CD4-positive, alpha-beta T cell (primary cell): ENCODE results near the gene CFAP73. TPM values are rescaled to one million over a fixed set of nuclear protein-coding genes. Genes with fewer than 3 reads are reported as not detected.

Experiments used
- ATAC-seq: fragments of 200-7000 bp; cut with Tn5 transposase; one replicate; pipeline ENCODE4 v1.10.0; 2022; ENCODE audit warnings: mild to moderate bottlenecking; ENCODE audit not compliant: poor library complexity
- CTCF ChIA-PET: fragments of 350-600 bp; sonication (Branson Sonifier 250); formaldehyde crosslinking; loops from one replicate; lab custom pipeline; 2021; ENCODE audit warnings: antibody characterized with exemption, inconsistent platforms; lab: Charles Lee
- POLR2A ChIA-PET: fragments of 350-600 bp; sonication (Branson Sonifier 250); formaldehyde crosslinking; loops from one replicate; lab custom pipeline; 2021; ENCODE audit warnings: antibody characterized with exemption, inconsistent platforms; lab: Charles Lee
- DNase-seq, 14 experiments: peaks; one replicate each; pipeline ENCODE4 v3.0.0-alpha.2; 2013 to 2020; ENCODE audit warnings: mixed read lengths in 2 of 14
- H3K27ac ChIP-seq, 2 donors: one replicate each; pipeline versions ENCODE4 v1.5.1 to v1.7.0; 2013; ENCODE audit warnings: low read length in 2 of 2, low read depth in 1 of 2, mild to moderate bottlenecking in 1 of 2
- H3K27me3 ChIP-seq, 2 experiments: 1 replicate in 1 of 2; 2 replicates in 1 of 2; pipeline versions ENCODE4 v1.6.1 to v1.7.0; 2013; ENCODE audit warnings: low read length in 2 of 2, control low read depth in 1 of 2, mild to moderate bottlenecking in 1 of 2, moderate library complexity in 1 of 2; ENCODE audit not compliant: insufficient read depth in 2 of 2, control insufficient read depth in 1 of 2
- H3K36me3 ChIP-seq: one replicate; pipeline ENCODE4 v1.6.1; 2013; ENCODE audit warnings: low read length, control low read depth; ENCODE audit not compliant: insufficient read depth
- H3K4me1 ChIP-seq: one replicate; pipeline ENCODE4 v1.6.1; 2013; ENCODE audit warnings: low read length, control low read depth; ENCODE audit not compliant: insufficient read depth
- H3K4me3 ChIP-seq: one replicate; pipeline ENCODE4 v1.5.1; 2013; ENCODE audit warnings: mild to moderate bottlenecking, low read length, moderate library complexity
- H3K9me3 ChIP-seq, 2 experiments: 1 replicate in 1 of 2; 2 replicates in 1 of 2; pipeline versions ENCODE4 v1.6.1 to v1.7.0; 2013; ENCODE audit warnings: low read length in 2 of 2, mild to moderate bottlenecking in 2 of 2, control low read depth in 1 of 2, moderate library complexity in 1 of 2; ENCODE audit not compliant: control insufficient read depth in 1 of 2, insufficient read depth in 1 of 2
- H3K27ac Mint-ChIP-seq: one replicate; pipeline ENCODE4 v1.8.0; 2020; ENCODE audit warnings: mixed read lengths
- H3K27me3 Mint-ChIP-seq: one replicate; pipeline ENCODE4 v1.8.0; 2021; ENCODE audit warnings: mixed read lengths
- H3K36me3 Mint-ChIP-seq: one replicate; pipeline ENCODE4 v1.8.0; 2021; ENCODE audit warnings: low read depth, mixed read lengths
- H3K4me1 Mint-ChIP-seq: one replicate; pipeline ENCODE4 v1.8.0; 2021; ENCODE audit warnings: low read depth, mixed read lengths
- H3K4me3 Mint-ChIP-seq: one replicate; pipeline ENCODE4 v1.8.0; 2020; ENCODE audit warnings: mild to moderate bottlenecking, mixed read lengths
- H3K9me3 Mint-ChIP-seq: one replicate; pipeline ENCODE4 v1.8.0; 2020; ENCODE audit warnings: mixed read lengths
- intact Hi-C, 2 experiments: fragments of 100-400 bp; cut with DNase I in 1 of 2; cut with micrococcal nuclease in 1 of 2; formaldehyde crosslinking; loops; one replicate each; pipeline versions ENCODE4 v1.15.1 to v1.9.0; 2023 to 2025; cut with DNase I, micrococcal nuclease
- total RNA-seq, 174 experiments: library from RNA in 2 of 174; stranded (reverse) in 2 of 174; gene quantifications; one replicate each; pipeline ENCODE4 v1.2.3 and lab custom pipeline; 2021 to 2026
- TF ChIP-seq, protein P1 (sequence below): fragments of 200-600 bp; IDR thresholded peaks from one replicate; pipeline ENCODE4 v1.8.0; 2022; ENCODE audit warnings: antibody characterized with exemption, mild to moderate bottlenecking

Gene CFAP73
- total RNA-seq, 2 experiments from 2014 or later, result 0.92 to 1.2 TPM

- Histone ChIP-seq H3K36me3 (no peaks in the 10 kb centered on the region), H3K27ac (peak overlapping the region in 1 of 2 donors; percentile 61), H3K4me3 (peak overlapping the region; percentile 48), H3K27me3 (no peaks in the 10 kb centered on the region), H3K4me1 (peaks cover 22% of the 10 kb centered on the region), H3K9me3 (no peaks in the 10 kb centered on the region)
- Mint-ChIP-seq H3K4me3 (peak overlapping the region; percentile 92), H3K36me3 (no peaks in the 10 kb centered on the region), H3K27ac (peak overlapping the region; percentile 98), H3K27me3 (no peaks in the 10 kb centered on the region), H3K9me3 (no peaks in the 10 kb centered on the region), H3K4me1 (peaks cover 13% of the 10 kb centered on the region)
- POLR2A ChIA-PET, result no interaction called here
- DNase-seq, result peak; percentile 20 to 79 (median 52)
- intact Hi-C loops, result loop anchor here in 1 of 2 experiments (1.0 to 5.0 kb wide), 2 partner anchors 16 to 36 kb away; no protein-coding TSS in a partner anchor
- TF ChIP-seq, protein P1, sequence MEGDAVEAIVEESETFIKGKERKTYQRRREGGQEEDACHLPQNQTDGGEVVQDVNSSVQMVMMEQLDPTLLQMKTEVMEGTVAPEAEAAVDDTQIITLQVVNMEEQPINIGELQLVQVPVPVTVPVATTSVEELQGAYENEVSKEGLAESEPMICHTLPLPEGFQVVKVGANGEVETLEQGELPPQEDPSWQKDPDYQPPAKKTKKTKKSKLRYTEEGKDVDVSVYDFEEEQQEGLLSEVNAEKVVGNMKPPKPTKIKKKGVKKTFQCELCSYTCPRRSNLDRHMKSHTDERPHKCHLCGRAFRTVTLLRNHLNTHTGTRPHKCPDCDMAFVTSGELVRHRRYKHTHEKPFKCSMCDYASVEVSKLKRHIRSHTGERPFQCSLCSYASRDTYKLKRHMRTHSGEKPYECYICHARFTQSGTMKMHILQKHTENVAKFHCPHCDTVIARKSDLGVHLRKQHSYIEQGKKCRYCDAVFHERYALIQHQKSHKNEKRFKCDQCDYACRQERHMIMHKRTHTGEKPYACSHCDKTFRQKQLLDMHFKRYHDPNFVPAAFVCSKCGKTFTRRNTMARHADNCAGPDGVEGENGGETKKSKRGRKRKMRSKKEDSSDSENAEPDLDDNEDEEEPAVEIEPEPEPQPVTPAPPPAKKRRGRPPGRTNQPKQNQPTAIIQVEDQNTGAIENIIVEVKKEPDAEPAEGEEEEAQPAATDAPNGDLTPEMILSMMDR, result no peak
- ATAC-seq, result peak; percentile 76
- CTCF ChIA-PET, result interaction anchor here (0.7 to 1.9 kb wide), 5 partner anchors 17 to 79 kb away, joined by 3 to 12 read pairs (median 3); no protein-coding TSS in a partner anchor
Observed at GRCh38 chr12:113136128-113136989, 13.2 kb upstream of the CFAP73 start.

- H3K4me3 Mint-ChIP-seq, result peak overlapping the region; percentile 7
- no peaks in the 10 kb centered on the region for H3K27me3 Mint-ChIP-seq
- peak overlapping the region; percentile 98 for H3K27ac Mint-ChIP-seq
- ChIA-PET CTCF (interaction anchor here (0.5 to 1.9 kb wide), 2 partner anchors 16 to 41 kb away, joined by 3 to 12 read pairs; no protein-coding TSS in a partner anchor), POLR2A (no interaction called here)
- Histone ChIP-seq H3K27me3 (no peaks in the 10 kb centered on the region), H3K27ac (no peak overlapping the region), H3K36me3 (no peaks in the 10 kb centered on the region), H3K4me1 (peaks cover 24% of the 10 kb centered on the region), H3K4me3 (no peak overlapping the region), H3K9me3 (no peaks in the 10 kb centered on the region)
- TF ChIP-seq, protein P1, result no peak
- H3K4me1 Mint-ChIP-seq, result peaks cover 13% of the 10 kb centered on the region
- H3K36me3 Mint-ChIP-seq, result no peaks in the 10 kb centered on the region
- ATAC-seq (no peak), DNase-seq (no peak)
- no peaks in the 10 kb centered on the region for H3K9me3 Mint-ChIP-seq
- intact Hi-C loops, result loop anchor here in 1 of 2 experiments (1.0 to 5.0 kb wide), 2 partner anchors 15 to 35 kb away; no protein-coding TSS in a partner anchor
Observed at GRCh38 chr12:113136990-113137511, 12.5 kb upstream of the CFAP73 start.

- Mint-ChIP-seq H3K4me3 (no peak overlapping the region), H3K27me3 (no peaks in the 10 kb centered on the region), H3K4me1 (peaks cover 13% of the 10 kb centered on the region), H3K27ac (no peak overlapping the region), H3K9me3 (no peaks in the 10 kb centered on the region), H3K36me3 (no peaks in the 10 kb centered on the region)
- Histone ChIP-seq H3K27ac (no peak overlapping the region), H3K36me3 (no peaks in the 10 kb centered on the region), H3K9me3 (no peaks in the 10 kb centered on the region), H3K27me3 (no peaks in the 10 kb centered on the region), H3K4me3 (no peak overlapping the region), H3K4me1 (peaks cover 26% of the 10 kb centered on the region)
- no peak for DNase-seq
- CTCF ChIA-PET, result interaction anchor here (0.5 to 0.8 kb wide), 2 partner anchors 15 to 40 kb away, joined by 3 read pairs; no protein-coding TSS in a partner anchor
- intact Hi-C loops, result loop anchor here in 1 of 2 experiments (5.0 kb wide), 1 partner anchor 34 kb away; no protein-coding TSS in a partner anchor
- TF ChIP-seq, protein P1, result no peak
- no peak for ATAC-seq
- POLR2A ChIA-PET, result no interaction called here
Observed at GRCh38 chr12:113137861-113138783, 11.4 kb upstream of the CFAP73 start.
